CD14-positive monocyte (primary cell): Measurements from ENCODE around the gene SGK2. TPM values are rescaled to one million over a fixed set of nuclear protein-coding genes. Genes with fewer than 3 reads are reported as not detected.

Source experiments
- DNase-seq, 3 donors: peaks; one replicate each; pipeline ENCODE4 v3.0.0-alpha.2; 2011 to 2022
- H2AFZ ChIP-seq: 2 replicates; pipeline ENCODE4 v1.6.0; 2012; ENCODE audit warnings: mild to moderate bottlenecking, low read depth, low read length, inconsistent platforms; ENCODE audit not compliant: insufficient read depth, poor library complexity, severe bottlenecking
- H3K27ac ChIP-seq, 2 donors: 1 replicate in 1 of 2; 2 replicates in 1 of 2; pipeline ENCODE4 v1.5.1; 2012 to 2013; ENCODE audit warnings: low read length in 2 of 2, control low read depth in 1 of 2, inconsistent platforms in 1 of 2, low read depth in 1 of 2, mild to moderate bottlenecking in 1 of 2
- H3K27me3 ChIP-seq, 2 donors: one replicate each; pipeline versions ENCODE4 v1.6.0 to v1.6.1; 2011 to 2013; ENCODE audit warnings: low read length in 2 of 2; ENCODE audit not compliant: control insufficient read depth in 2 of 2, insufficient read depth in 2 of 2
- H3K36me3 ChIP-seq, 2 donors: replicated peaks in 1 of 2; 1 replicate in 1 of 2; 2 replicates in 1 of 2; pipeline versions ENCODE4 v1.5.1 to v1.6.1; 2012 to 2013; ENCODE audit warnings: low read length in 2 of 2, control low read depth in 1 of 2, inconsistent platforms in 1 of 2, mild to moderate bottlenecking in 1 of 2; ENCODE audit not compliant: insufficient read depth in 2 of 2, control insufficient read depth in 1 of 2
- H3K4me1 ChIP-seq, 2 donors: 1 replicate in 1 of 2; 2 replicates in 1 of 2; pipeline versions ENCODE4 v1.5.1 to v1.6.1; 2012 to 2013; ENCODE audit warnings: low read length in 2 of 2, control low read depth in 1 of 2, inconsistent platforms in 1 of 2, mild to moderate bottlenecking in 1 of 2, moderate library complexity in 1 of 2; ENCODE audit not compliant: insufficient read depth in 2 of 2, control insufficient read depth in 1 of 2
- H3K4me2 ChIP-seq: replicated peaks from 2 replicates; pipeline ENCODE3; 2012; ENCODE audit warnings: low read length, moderate library complexity, mild to moderate bottlenecking; ENCODE audit not compliant: poor library complexity, severe bottlenecking; ENCODE audit errors: extremely low read depth
- H3K4me3 ChIP-seq, 3 experiments: fragments of 200-600 bp in 1 of 3; sonication (generic) in 1 of 3; replicated peaks in 1 of 3; 1 replicate in 2 of 3; 2 replicates in 1 of 3; pipeline ENCODE4 v1.5.1; 2011 to 2013; ENCODE audit warnings: low read length in 3 of 3, mild to moderate bottlenecking in 3 of 3, control low read depth in 2 of 3, low read depth in 2 of 3, inconsistent platforms in 1 of 3, moderate library complexity in 1 of 3
- H3K79me2 ChIP-seq: 2 replicates; pipeline ENCODE4 v1.6.0; 2012; ENCODE audit warnings: mild to moderate bottlenecking, control low read depth, inconsistent platforms, low read length, moderate library complexity; ENCODE audit not compliant: insufficient read depth
- H3K9ac ChIP-seq: 2 replicates; pipeline ENCODE4 v1.6.0; 2017; ENCODE audit warnings: low read length, mild to moderate bottlenecking; ENCODE audit not compliant: insufficient read depth, poor library complexity, severe bottlenecking
- H3K9me3 ChIP-seq, 2 donors: replicated peaks in 1 of 2; 1 replicate in 1 of 2; 2 replicates in 1 of 2; pipeline versions ENCODE4 v1.5.1 to v1.6.1; 2012 to 2013; ENCODE audit warnings: low read length in 2 of 2, control low read depth in 1 of 2; ENCODE audit not compliant: control insufficient read depth in 1 of 2, insufficient read depth in 1 of 2
- H4K20me1 ChIP-seq: 2 replicates; pipeline ENCODE4 v1.6.0; 2012; ENCODE audit warnings: mild to moderate bottlenecking, low read length, control low read depth, moderate library complexity; ENCODE audit not compliant: insufficient read depth
- H3K27ac Mint-ChIP-seq, 7 donors: one replicate each; pipeline ENCODE4 v1.8.0; 2020; ENCODE audit warnings: mild to moderate bottlenecking in 7 of 7, mixed read lengths in 7 of 7, moderate library complexity in 6 of 7, inconsistent platforms in 2 of 7
- H3K27me3 Mint-ChIP-seq, 3 donors: one replicate each; pipeline ENCODE4 v1.8.0; 2021 to 2022; ENCODE audit warnings: low read depth in 3 of 3, mild to moderate bottlenecking in 3 of 3, mixed read lengths in 3 of 3, moderate library complexity in 3 of 3, inconsistent platforms in 1 of 3
- H3K36me3 Mint-ChIP-seq, 2 donors: one replicate each; pipeline ENCODE4 v1.8.0; 2020; ENCODE audit warnings: mixed read lengths in 2 of 2, inconsistent platforms in 1 of 2, mild to moderate bottlenecking in 1 of 2
- H3K4me1 Mint-ChIP-seq: one replicate; pipeline ENCODE4 v1.8.0; 2020; ENCODE audit warnings: mild to moderate bottlenecking, mixed read lengths
- H3K4me3 Mint-ChIP-seq, 2 donors: one replicate each; pipeline ENCODE4 v1.8.0; 2020; ENCODE audit warnings: mild to moderate bottlenecking in 2 of 2, mixed read lengths in 2 of 2, moderate library complexity in 1 of 2
- H3K9me3 Mint-ChIP-seq, 7 donors: one replicate each; pipeline ENCODE4 v1.8.0; 2020 to 2022; ENCODE audit warnings: mixed read lengths in 7 of 7, mild to moderate bottlenecking in 6 of 7, moderate library complexity in 6 of 7, inconsistent platforms in 2 of 7
- WGBS: methylation state at CpG from one replicate; pipeline ENCODE4 v1.1.5; 2013; ENCODE audit warnings: missing lambda C conversion rate; ENCODE audit not compliant: insufficient coverage; 5-methylcytosine and 5-hydroxymethylcytosine counted together
- intact Hi-C, 2 donors: fragments of 100-400 bp; cut with micrococcal nuclease; formaldehyde crosslinking; loops; one replicate each; pipeline versions ENCODE4 v1.15.0 to v1.15.1; 2023
- polyA plus RNA-seq, 3 donors: library from polyadenylated mRNA; depleted of rRNA in 1 of 3; unstranded in 2 of 3; stranded (reverse) in 1 of 3; fragments of 300-500 nt in 2 of 3; fragments of >200 nt in 1 of 3; fragmentation: Illumina TruSeq in 2 of 3; gene quantifications; 1 replicate in 2 of 3; 2 replicates in 1 of 3; pipeline ENCODE4 v1.2.3, GENCODE V29; 2012 to 2021
- TF ChIP-seq, protein P1 (sequence below): fragments of 200-600 bp; IDR thresholded peaks from one replicate; pipeline ENCODE4 v1.8.0; 2022; ENCODE audit warnings: antibody characterized with exemption, mild to moderate bottlenecking

Gene SGK2
- polyA plus RNA-seq, 3 donors = 0.17 TPM; not detected in 2

DNA sequence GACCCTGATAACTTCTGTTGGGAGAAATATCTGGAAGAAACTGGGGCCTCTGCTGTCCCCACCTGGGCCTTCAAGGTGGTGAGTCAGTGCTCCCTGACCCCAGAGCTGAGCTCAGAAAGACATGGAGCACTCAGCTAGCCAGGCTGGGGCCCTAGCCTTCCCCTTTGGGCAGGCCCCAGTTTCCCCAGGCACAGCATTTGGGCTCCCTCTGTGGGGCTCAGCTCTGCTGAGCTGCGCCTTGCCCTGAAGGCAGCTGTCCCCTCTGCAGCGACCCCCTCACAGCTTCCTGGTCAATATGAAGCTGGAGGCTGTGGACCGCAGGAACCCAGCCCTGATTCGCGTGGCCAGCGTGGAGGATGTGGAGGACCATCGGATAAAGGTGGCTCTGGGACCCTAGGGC, 24.8 kb upstream of the SGK2 start:
- Histone ChIP-seq H2AFZ (no peak overlapping the region), H3K4me3 (no peak overlapping the region), H3K4me1 (peaks cover 10% of the 10 kb centered on the region in 2 donors), H4K20me1 (no peaks in the 10 kb centered on the region), H3K27ac (no peak overlapping the region), H3K79me2 (no peaks in the 10 kb centered on the region), H3K9me3 (no peaks in the 10 kb centered on the region), H3K27me3 (no peaks in the 10 kb centered on the region), H3K4me2 (no peak overlapping the region), H3K9ac (no peak overlapping the region), H3K36me3 (peaks cover 0 to 12% of the 10 kb centered on the region in 2 donors)
- 98% methylated on average over 7 of the region's 7 CpGs for WGBS
- no peak for DNase-seq
- Mint-ChIP-seq H3K27me3 (peaks cover 0 to 1% (median 0%) of the 10 kb centered on the region in 3 donors), H3K9me3 (no peaks in the 10 kb centered on the region), H3K4me3 (no peak overlapping the region), H3K36me3 (peaks cover 6 to 11% of the 10 kb centered on the region in 2 donors), H3K27ac (no peak overlapping the region), H3K4me1 (peaks cover 14% of the 10 kb centered on the region)
- intact Hi-C loops = loop anchor here (10.0 kb wide), 2 partner anchors 161 to 551 kb away; no protein-coding TSS in a partner anchor
- TF ChIP-seq, protein P1, sequence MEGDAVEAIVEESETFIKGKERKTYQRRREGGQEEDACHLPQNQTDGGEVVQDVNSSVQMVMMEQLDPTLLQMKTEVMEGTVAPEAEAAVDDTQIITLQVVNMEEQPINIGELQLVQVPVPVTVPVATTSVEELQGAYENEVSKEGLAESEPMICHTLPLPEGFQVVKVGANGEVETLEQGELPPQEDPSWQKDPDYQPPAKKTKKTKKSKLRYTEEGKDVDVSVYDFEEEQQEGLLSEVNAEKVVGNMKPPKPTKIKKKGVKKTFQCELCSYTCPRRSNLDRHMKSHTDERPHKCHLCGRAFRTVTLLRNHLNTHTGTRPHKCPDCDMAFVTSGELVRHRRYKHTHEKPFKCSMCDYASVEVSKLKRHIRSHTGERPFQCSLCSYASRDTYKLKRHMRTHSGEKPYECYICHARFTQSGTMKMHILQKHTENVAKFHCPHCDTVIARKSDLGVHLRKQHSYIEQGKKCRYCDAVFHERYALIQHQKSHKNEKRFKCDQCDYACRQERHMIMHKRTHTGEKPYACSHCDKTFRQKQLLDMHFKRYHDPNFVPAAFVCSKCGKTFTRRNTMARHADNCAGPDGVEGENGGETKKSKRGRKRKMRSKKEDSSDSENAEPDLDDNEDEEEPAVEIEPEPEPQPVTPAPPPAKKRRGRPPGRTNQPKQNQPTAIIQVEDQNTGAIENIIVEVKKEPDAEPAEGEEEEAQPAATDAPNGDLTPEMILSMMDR = no peak

DNA sequence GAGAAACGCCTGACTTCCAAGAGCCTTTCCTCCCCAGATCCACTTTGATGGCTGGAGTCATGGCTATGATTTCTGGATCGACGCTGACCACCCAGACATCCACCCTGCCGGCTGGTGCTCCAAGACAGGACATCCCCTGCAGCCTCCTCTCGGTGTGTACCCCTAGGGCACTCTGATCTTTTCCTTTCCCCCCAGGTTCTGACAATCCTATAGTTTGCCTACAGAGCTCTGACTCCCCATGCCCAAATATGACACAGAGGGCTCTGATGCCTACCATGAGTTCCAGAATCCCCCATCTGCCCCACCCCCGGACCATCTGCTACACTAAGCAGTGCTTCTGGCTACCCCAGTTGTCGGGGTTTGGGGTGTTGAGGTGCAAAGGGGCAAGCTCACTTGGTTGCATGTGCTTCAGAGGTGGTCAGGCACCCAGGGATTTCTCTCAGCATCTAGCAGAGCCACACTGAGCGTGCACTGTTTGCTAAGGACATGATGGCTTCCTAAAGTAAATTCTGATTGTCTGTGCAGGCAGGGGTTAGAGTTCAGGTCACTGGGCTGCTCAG, 24.0 kb upstream of the SGK2 start:
- Histone ChIP-seq H4K20me1 (no peaks in the 10 kb centered on the region), H3K9ac (no peak overlapping the region), H3K9me3 (no peaks in the 10 kb centered on the region), H3K36me3 (peaks cover 0 to 12% of the 10 kb centered on the region in 2 donors), H3K79me2 (no peaks in the 10 kb centered on the region), H2AFZ (no peak overlapping the region), H3K27ac (no peak overlapping the region), H3K27me3 (no peaks in the 10 kb centered on the region), H3K4me1 (peaks cover 10% of the 10 kb centered on the region in 2 donors), H3K4me2 (no peak overlapping the region), H3K4me3 (no peak overlapping the region)
- no peaks in the 10 kb centered on the region for H3K9me3 Mint-ChIP-seq
- intact Hi-C loops = loop anchor here (10.0 kb wide), 2 partner anchors 160 to 550 kb away; no protein-coding TSS in a partner anchor
- H3K4me3 Mint-ChIP-seq = no peak overlapping the region
- H3K36me3 Mint-ChIP-seq = peaks cover 6 to 9% of the 10 kb centered on the region in 2 donors
- peaks cover 14% of the 10 kb centered on the region for H3K4me1 Mint-ChIP-seq
- WGBS = 94% methylated on average over 6 of the region's 8 CpGs
- TF ChIP-seq, protein P1 = no peak
- no peak for DNase-seq
- H3K27me3 Mint-ChIP-seq = no peaks in the 10 kb centered on the region
- peak overlapping the region in 3 of 7 donors; percentile 31 to 35 (median 33) for H3K27ac Mint-ChIP-seq
